HG02938 (cell line): Measurements from ENCODE around the gene MSANTD2.

Experiments
- ATAC-seq: cut with Tn5 transposase; IDR thresholded peaks from one replicate; pipeline ENCODE4 v1.9.1; 2021; ENCODE audit warnings: mild to moderate bottlenecking, moderate library complexity; ENCODE audit not compliant: unreplicated experiment

The MSANTD2 gene

GRCh38 chr11:124739479-124740276 is 60.5 kb downstream of the MSANTD2 start, which contains the start of gene NRGN:
Gene NRGN, plus strand, starts transcription at chr11:124739942. Its CDS starts 143 bp downstream, at chr11:124740085.
- ATAC-seq: peak; percentile 93

- ATAC-seq: no peak
Observed at GRCh38 chr11:124738713-124739478, 61.3 kb downstream of the MSANTD2 start.

- no peak for ATAC-seq
Observed at GRCh38 chr11:124737638-124738305, 62.4 kb downstream of the MSANTD2 start.

- no peak for ATAC-seq
Observed at GRCh38 chr11:124736736-124737135, 63.5 kb downstream of the MSANTD2 start.

GRCh38 chr11:124732230-124732629 is 68.0 kb downstream of the MSANTD2 start:
- no peak for ATAC-seq

- ATAC-seq: no peak
Observed at GRCh38 chr11:124729571-124729970, 70.6 kb downstream of the MSANTD2 start.

- ATAC-seq: no peak
Observed at GRCh38 chr11:124728134-124728533, 72.1 kb downstream of the MSANTD2 start.

GRCh38 chr11:124727474-124727873 is 72.7 kb downstream of the MSANTD2 start:
- ATAC-seq: no peak

- ATAC-seq: peak; percentile 3
Observed at GRCh38 chr11:124725719-124726105, 74.5 kb downstream of the MSANTD2 start.

GRCh38 chr11:124724979-124725718 is 75.1 kb downstream of the MSANTD2 start:
- ATAC-seq: peak; percentile 99

- no peak for ATAC-seq
Observed at GRCh38 chr11:124722176-124722575, 78.0 kb downstream of the MSANTD2 start.

GRCh38 chr11:124719534-124719933 is 80.7 kb downstream of the MSANTD2 start:
- ATAC-seq: no peak

- ATAC-seq: no peak
Observed at GRCh38 chr11:124718801-124719200, 81.4 kb downstream of the MSANTD2 start.

GRCh38 chr11:124717786-124718651 is 82.2 kb downstream of the MSANTD2 start:
- no peak for ATAC-seq

GRCh38 chr11:124717421-124717785 is 82.8 kb downstream of the MSANTD2 start:
- no peak for ATAC-seq

GRCh38 chr11:124716591-124716990 is 83.6 kb downstream of the MSANTD2 start:
- ATAC-seq: no peak
